Loucy (cell line): ENCODE results near the gene MCM9.

Experiments
- CTCF ChIP-seq: fragments of 200-600 bp; sonication (generic); conservative IDR thresholded peaks from 2 replicates; pipeline ENCODE4 v1.5.1; 2014; ENCODE audit warnings: mild to moderate bottlenecking, antibody characterized with exemption, low read length
- EZH2phosphoT487 ChIP-seq: fragments of 200-600 bp; IDR thresholded peaks from 2 replicates; pipeline ENCODE4 v1.6.1; 2018; ENCODE audit warnings: antibody characterized with exemption, mild to moderate bottlenecking, moderate library complexity, borderline replicate concordance

GRCh38 chr6:118895859-118896258, 39.1 kb downstream of the MCM9 start:
- TF ChIP-seq CTCF = no peak
- no peak for TF ChIP-seq EZH2phosphoT487
